Natural killer cell treated with Interleukin-12 subunit alpha and Interleukin-12 subunit beta and Interleukin-15 and Interleukin-18, amount 100 ng/mL, for 72 hours (primary cell): ENCODE data around the gene TMEM139. TPM values are rescaled to one million over a fixed set of nuclear protein-coding genes. Genes with fewer than 3 reads are reported as not detected.
"Not testable (repeated sequence)": the region's sequence is repeated elsewhere in the genome, so short reads cannot be mapped to it uniquely, and the experiment has no call there.

Source experiments
- ATAC-seq, 2 donors: fragments of 150-1000 bp; cut with Tn5 transposase in 1 of 2; sonication (Bioruptor Pico), chemical (Tn5 transposase) in 1 of 2; 2 replicates each; pipeline ENCODE4 v1.10.0; 2021
- DNase-seq: peaks from one replicate; pipeline ENCODE4 v3.0.0; 2022; ENCODE audit warnings: low spot score
- H3K27ac Mint-ChIP-seq, 2 donors: 1 replicate in 1 of 2; 2 replicates in 1 of 2; pipeline ENCODE4 v1.8.0; 2022; ENCODE audit warnings: mixed read lengths in 2 of 2, mild to moderate bottlenecking in 1 of 2, moderate library complexity in 1 of 2
- H3K27me3 Mint-ChIP-seq, 2 donors: 1 replicate in 1 of 2; 2 replicates in 1 of 2; pipeline ENCODE4 v1.8.0; 2022; ENCODE audit warnings: mixed read lengths in 2 of 2
- H3K36me3 Mint-ChIP-seq: one replicate; pipeline ENCODE4 v1.8.0; 2022; ENCODE audit warnings: mixed read lengths
- H3K4me1 Mint-ChIP-seq, 2 donors: 1 replicate in 1 of 2; 2 replicates in 1 of 2; pipeline ENCODE4 v1.8.0; 2022; ENCODE audit warnings: low read depth in 2 of 2, mixed read lengths in 2 of 2, mild to moderate bottlenecking in 1 of 2
- H3K4me3 Mint-ChIP-seq: one replicate; pipeline ENCODE4 v1.8.0; 2022; ENCODE audit warnings: mixed read lengths
- H3K9me3 Mint-ChIP-seq: 2 replicates; pipeline ENCODE4 v1.8.0; 2022; ENCODE audit warnings: mixed read lengths
- total RNA-seq, 2 donors: library from RNA; stranded (reverse); gene quantifications; one replicate each; pipeline ENCODE4 v1.2.3, GENCODE V29; 2022

Gene TMEM139
- total RNA-seq, 2 donors from 2014 or later = not detected

DNA sequence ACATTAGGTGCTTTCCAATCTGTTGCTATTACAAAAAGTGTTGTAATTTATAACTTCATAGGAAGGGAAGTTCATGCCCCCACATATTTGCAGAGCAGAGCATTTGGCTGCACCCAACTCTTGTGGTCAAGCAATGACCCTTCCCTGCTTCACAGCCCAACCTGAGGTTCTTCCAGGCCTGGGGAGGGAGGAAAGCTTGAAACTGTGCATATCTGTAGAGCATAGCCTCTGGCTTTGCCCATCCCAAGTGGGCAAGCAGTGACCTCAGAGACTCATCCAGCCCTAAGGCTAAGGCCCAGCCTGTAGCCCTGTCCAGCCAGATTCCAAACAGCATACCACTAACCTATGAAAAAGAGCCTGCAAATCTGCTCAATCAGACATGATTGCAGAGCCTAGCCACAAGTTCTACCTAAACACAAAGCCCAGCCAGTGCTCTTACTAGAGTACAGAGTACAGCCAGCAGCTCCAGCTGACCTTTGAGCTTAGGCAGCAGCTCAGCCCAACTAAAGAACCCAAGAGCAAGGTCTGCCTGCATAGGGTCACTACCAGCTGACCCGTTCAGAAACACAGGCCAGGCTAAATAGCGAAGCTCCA, 35.9 kb upstream of the TMEM139 start:
- DNase-seq (no peak), ATAC-seq (no peak)
- peak overlapping the region; percentile 61 for H3K4me3 Mint-ChIP-seq
- H3K36me3 Mint-ChIP-seq = peaks cover 15% of the 10 kb centered on the region
- peaks cover 0 to 4% of the 10 kb centered on the region in 2 donors for H3K27me3 Mint-ChIP-seq
- H3K27ac Mint-ChIP-seq = peak overlapping the region in 1 of 2 donors; percentile 73
- peaks cover 45 to 81% of the 10 kb centered on the region in 2 donors for H3K4me1 Mint-ChIP-seq
- peaks cover 3% of the 10 kb centered on the region for H3K9me3 Mint-ChIP-seq

DNA sequence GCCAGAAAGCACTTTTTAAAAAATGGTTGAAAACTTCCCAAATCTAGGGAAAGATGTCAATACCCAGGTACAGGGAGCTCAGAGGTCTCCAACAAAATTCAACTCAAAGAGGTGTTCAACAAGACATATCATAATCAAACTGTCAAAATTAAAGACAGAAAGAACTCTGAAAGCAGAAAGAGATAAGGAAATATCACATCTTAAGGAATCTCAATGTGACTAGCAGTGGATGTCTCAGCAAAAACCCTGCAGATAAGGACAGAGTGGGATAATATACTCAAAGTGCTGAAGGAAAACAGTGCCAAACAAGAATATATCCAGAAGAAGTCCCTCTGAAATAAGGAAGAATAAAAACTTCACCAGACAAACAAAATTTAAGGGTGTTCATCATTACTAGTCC, 34.6 kb upstream of the TMEM139 start:
- peaks cover 21% of the 10 kb centered on the region for H3K36me3 Mint-ChIP-seq
- H3K4me1 Mint-ChIP-seq = peaks cover 40 to 75% of the 10 kb centered on the region in 2 donors
- peaks cover 0 to 3% of the 10 kb centered on the region in 2 donors for H3K27me3 Mint-ChIP-seq
- peak overlapping the region; percentile 61 for H3K4me3 Mint-ChIP-seq
- peak overlapping the region; percentile 36 to 73 for H3K27ac Mint-ChIP-seq
- H3K9me3 Mint-ChIP-seq = peaks cover 3% of the 10 kb centered on the region
- DNase-seq (no peak), ATAC-seq (no peak)

GRCh38 chr7:143250822-143251221, 33.9 kb upstream of the TMEM139 start:
- DNase-seq (no peak), ATAC-seq (no peak)
- H3K36me3 Mint-ChIP-seq = peaks cover 21% of the 10 kb centered on the region
- peaks cover 34 to 74% of the 10 kb centered on the region in 2 donors for H3K4me1 Mint-ChIP-seq
- H3K27ac Mint-ChIP-seq = peak overlapping the region; percentile 15 to 36
- H3K9me3 Mint-ChIP-seq = peaks cover 3% of the 10 kb centered on the region
- peaks cover 0 to 2% of the 10 kb centered on the region in 2 donors for H3K27me3 Mint-ChIP-seq
- peak overlapping the region; percentile 61 for H3K4me3 Mint-ChIP-seq

GRCh38 chr7:143252006-143252405, 32.8 kb upstream of the TMEM139 start:
- Mint-ChIP-seq H3K9me3 (peaks cover 3% of the 10 kb centered on the region), H3K4me1 (peaks cover 26 to 62% of the 10 kb centered on the region in 2 donors), H3K27me3 (no peaks in the 10 kb centered on the region), H3K36me3 (peaks cover 21% of the 10 kb centered on the region), H3K4me3 (no peak overlapping the region), H3K27ac (peak overlapping the region; percentile 3 to 75)
- DNase-seq = no peak
- ATAC-seq = no peak

DNA sequence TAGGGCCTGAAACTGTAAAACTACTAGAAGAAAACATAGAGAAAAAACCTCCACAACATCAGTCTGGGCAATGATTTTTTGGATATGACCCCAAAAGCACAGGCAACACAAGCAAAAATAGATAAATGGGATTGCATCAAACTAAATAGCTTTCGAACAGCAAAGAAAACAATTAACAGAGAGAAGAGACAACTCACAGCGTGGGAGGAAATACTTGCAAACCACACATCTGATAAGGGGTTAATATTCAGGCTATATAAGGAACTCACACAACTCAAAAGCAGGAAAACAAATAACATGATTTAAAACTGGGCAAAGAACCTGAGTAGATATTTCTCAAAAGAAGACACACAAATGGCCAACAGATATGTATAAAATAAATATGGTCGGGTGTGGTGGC, 29.2 kb upstream of the TMEM139 start:
- no peak for ATAC-seq
- Mint-ChIP-seq H3K36me3 (peaks cover 15% of the 10 kb centered on the region), H3K4me1 (peaks cover 15 to 45% of the 10 kb centered on the region in 2 donors), H3K27me3 (no peaks in the 10 kb centered on the region), H3K9me3 (no peaks in the 10 kb centered on the region), H3K27ac (no peak overlapping the region), H3K4me3 (no peak overlapping the region)
- DNase-seq = no peak

DNA sequence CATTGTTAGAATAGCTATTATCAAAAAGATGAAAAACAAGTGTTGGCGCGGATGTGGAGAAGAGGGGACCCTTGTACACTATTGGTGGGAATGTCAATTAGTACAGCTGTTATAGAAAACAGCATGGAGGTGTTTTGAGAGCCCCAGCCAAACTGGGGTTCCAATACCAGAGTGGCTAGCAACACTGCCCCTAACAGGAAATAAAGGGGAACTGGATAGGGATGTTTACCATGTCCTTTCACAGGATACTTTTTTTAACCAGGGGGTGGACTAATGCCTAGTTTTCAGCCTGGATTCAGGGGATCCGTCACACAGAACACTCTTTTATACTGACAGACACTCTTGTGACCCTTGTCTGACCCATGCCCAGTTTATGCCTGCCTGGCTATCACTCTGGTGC, 28.4 kb upstream of the TMEM139 start:
- no peak for ATAC-seq

DNA sequence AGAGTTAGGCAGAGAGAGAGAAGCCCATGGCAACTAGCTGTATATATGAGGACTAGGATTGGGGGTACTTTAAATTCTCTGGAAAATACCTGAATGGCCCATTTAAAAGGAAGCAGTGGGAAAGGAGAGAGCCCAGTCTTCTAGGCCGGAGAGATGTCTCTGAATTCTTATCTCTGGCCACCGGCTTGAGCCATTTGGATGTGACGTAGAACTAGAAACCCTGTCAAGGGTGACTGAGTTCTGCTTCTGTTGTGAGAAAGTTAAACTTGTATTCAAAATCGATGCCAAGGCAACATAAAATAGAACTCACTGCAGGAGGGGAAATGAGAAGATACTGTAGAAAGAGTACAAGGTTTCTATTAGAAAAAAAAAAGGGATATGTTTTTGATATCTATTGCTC, 27.8 kb upstream of the TMEM139 start:
- H3K9me3 Mint-ChIP-seq = no peaks in the 10 kb centered on the region
- ATAC-seq (no peak), DNase-seq (no peak)
- no peak overlapping the region for H3K27ac Mint-ChIP-seq
- H3K4me1 Mint-ChIP-seq = peaks cover 8 to 34% of the 10 kb centered on the region in 2 donors
- no peak overlapping the region for H3K4me3 Mint-ChIP-seq
- no peaks in the 10 kb centered on the region for H3K27me3 Mint-ChIP-seq
- peaks cover 15% of the 10 kb centered on the region for H3K36me3 Mint-ChIP-seq

More for the DNA sequence above, 28.4 kb upstream of the TMEM139 start:
- Mint-ChIP-seq H3K27me3 (no peaks in the 10 kb centered on the region), H3K4me1 (peaks cover 11 to 37% of the 10 kb centered on the region in 2 donors), H3K27ac (no peak overlapping the region), H3K9me3 (no peaks in the 10 kb centered on the region), H3K36me3 (peaks cover 15% of the 10 kb centered on the region), H3K4me3 (no peak overlapping the region)
- no peak for DNase-seq

DNA sequence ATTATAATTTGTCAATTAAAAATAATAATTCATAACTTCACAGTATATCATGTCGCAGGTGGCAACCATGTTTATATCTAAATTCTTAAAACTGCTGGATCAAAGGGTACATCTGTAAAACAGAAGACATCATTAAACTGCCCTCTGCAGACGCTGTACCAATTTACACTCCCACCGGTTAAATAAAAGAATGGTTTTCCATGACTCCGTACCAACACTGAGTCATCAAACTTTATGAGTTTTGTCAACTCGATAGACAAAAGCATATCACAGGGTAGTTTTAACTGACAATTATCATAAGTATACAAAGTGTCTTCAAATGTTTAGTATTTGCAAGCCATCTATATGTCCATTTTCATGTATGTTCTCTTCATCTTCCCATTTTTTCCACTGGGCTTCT, 27.3 kb upstream of the TMEM139 start:
- Mint-ChIP-seq H3K27me3 (no peaks in the 10 kb centered on the region), H3K27ac (no peak overlapping the region), H3K36me3 (peaks cover 12% of the 10 kb centered on the region), H3K9me3 (no peaks in the 10 kb centered on the region), H3K4me1 (peaks cover 8 to 32% of the 10 kb centered on the region in 2 donors), H3K4me3 (no peak overlapping the region)
- no peak for ATAC-seq
- DNase-seq = no peak

DNA sequence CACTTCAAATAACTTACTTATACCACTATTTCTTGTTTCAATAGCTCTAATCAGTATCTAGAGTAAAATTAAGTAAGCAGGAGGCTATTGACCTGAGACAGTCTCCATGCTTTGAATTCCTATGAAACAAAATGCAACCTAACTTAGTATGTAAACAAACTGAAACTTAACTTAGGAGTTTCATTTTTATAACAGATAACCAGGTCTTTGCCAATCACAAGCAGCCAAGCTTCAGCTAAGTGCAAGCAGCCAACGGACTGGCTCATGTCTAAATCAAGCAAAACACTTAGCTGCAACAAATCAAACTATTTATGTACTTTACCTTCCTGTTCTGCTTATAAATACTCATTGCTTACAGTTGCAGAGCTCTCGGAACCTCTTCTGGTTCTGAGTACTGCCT, 25.9 kb upstream of the TMEM139 start:
- Mint-ChIP-seq H3K4me1 (peaks cover 14 to 34% of the 10 kb centered on the region in 2 donors), H3K27me3 (no peaks in the 10 kb centered on the region), H3K27ac (peak overlapping the region; percentile 49 to 63), H3K9me3 (no peaks in the 10 kb centered on the region), H3K4me3 (peak overlapping the region; percentile 57), H3K36me3 (peaks cover 6% of the 10 kb centered on the region)
- ATAC-seq = peak in 1 of 2 donors; percentile 17
- no peak for DNase-seq

DNA sequence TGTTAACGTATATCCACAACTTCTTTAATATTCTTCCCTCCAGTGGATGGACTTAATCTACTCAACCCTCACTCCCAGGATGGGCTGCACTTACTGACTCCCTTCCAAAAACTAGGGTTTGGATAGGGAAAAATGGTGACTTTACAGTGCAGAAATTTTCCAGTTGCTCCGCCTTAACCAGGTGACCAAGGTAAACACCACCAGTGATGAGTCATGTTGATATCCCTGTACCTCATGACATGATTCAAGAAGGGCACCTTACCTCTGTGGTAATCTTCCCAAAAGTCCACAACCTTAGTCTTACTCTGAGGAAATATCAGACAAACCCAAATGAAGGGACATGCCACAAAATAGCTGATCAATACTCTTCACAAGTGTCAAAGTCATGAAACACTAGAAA, 25.0 kb upstream of the TMEM139 start:
- peak overlapping the region; percentile 5 to 49 for H3K27ac Mint-ChIP-seq
- no peak overlapping the region for H3K4me3 Mint-ChIP-seq
- DNase-seq = no peak
- no peaks in the 10 kb centered on the region for H3K36me3 Mint-ChIP-seq
- H3K27me3 Mint-ChIP-seq = no peaks in the 10 kb centered on the region
- H3K4me1 Mint-ChIP-seq = peaks cover 23 to 43% of the 10 kb centered on the region in 2 donors
- H3K9me3 Mint-ChIP-seq = no peaks in the 10 kb centered on the region
- ATAC-seq = no peak

- peaks cover 6% of the 10 kb centered on the region for H3K36me3 Mint-ChIP-seq
- peaks cover 29 to 43% of the 10 kb centered on the region in 2 donors for H3K4me1 Mint-ChIP-seq
- peak overlapping the region; percentile 72 for H3K4me3 Mint-ChIP-seq
- H3K27me3 Mint-ChIP-seq = no peaks in the 10 kb centered on the region
- ATAC-seq (no peak), DNase-seq (no peak)
- no peaks in the 10 kb centered on the region for H3K9me3 Mint-ChIP-seq
- peak overlapping the region; percentile 98 for H3K27ac Mint-ChIP-seq
These were observed 22.9 kb upstream of the TMEM139 start for GRCh38 chr7:143261901-143262300.

DNA sequence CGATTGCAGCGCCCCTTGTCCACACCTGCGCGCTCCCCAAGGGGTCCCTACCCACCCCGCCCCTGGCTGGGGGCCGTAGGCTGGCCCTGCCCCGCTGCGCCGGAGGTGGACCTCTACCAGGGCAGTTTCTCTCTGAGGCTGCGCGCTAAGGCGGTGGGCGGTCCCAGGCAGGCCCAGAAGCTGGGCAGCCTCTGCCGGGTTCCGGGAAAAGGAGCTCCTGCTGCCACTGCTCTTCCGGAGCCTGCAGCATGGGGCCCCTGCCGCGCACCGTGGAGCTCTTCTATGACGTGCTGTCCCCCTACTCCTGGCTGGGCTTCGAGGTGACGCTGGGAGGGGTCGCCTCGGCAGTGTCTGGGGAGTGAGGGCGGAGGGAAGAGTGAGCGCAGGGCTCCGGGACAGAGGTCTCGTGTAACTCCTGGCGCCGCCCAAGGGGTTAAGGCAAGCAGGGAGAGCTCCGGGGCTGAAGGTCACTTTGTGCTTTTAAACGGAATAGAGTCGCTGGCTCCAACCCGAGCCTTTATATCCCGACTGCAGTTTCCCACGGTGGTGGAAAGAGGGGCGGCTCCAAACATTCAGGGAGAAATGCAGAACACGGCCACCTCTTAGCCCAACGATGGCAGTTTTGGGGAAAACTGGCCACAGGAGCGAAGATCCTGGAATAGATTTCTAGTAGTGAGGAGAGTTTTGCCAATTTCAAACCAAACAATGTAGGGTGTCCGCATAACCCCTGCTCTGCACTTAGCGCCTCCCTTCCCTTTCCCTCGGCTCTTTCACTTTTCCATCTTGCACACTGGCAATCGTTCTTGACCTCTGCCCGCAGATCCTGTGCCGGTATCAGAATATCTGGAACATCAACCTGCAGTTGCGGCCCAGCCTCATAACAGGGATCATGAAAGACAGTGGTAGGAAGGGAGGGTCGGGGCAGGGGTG, 21.2 kb upstream of the TMEM139 start, which contains the start of gene GSTK1:
Gene GSTK1 (plus strand): TSS at position 176 of the 930 bp plus-strand sequence. CDS start 73 bp downstream, at position 249.
- DNase-seq (peak; percentile 95), ATAC-seq (peak; percentile 99)
- peak within 1 kb of the TSS; percentile 90 for H3K4me3 Mint-ChIP-seq
- H3K9me3 Mint-ChIP-seq = no peaks in the 10 kb centered on the region
- H3K36me3 Mint-ChIP-seq = peaks cover 6% of the 10 kb centered on the region
- H3K27ac Mint-ChIP-seq = peak within 1 kb of the TSS; percentile 98
- H3K27me3 Mint-ChIP-seq = no peaks in the 10 kb centered on the region
- H3K4me1 Mint-ChIP-seq = peaks cover 29 to 42% of the 10 kb centered on the region in 2 donors

- not testable (repeated sequence) for DNase-seq, H3K27me3 Mint-ChIP-seq, H3K9me3 Mint-ChIP-seq, ATAC-seq
- Mint-ChIP-seq H3K4me3 (peak overlapping the region; percentile 90), H3K36me3 (peaks cover 12% of the 10 kb centered on the region), H3K27ac (peak overlapping the region; percentile 98), H3K4me1 (peaks cover 27 to 35% of the 10 kb centered on the region in 2 donors)
These were observed 20.6 kb upstream of the TMEM139 start for GRCh38 chr7:143264196-143264568.
